8988T (cell line): ENCODE measurements around the gene KDM1B.
A peak's percentile ranks its signal among the peaks of the same experiment; 100 is the strongest.

ENCODE experiments used
- DNase-seq: peaks from one replicate; pipeline ENCODE4 v3.0.0; 2011

Gene KDM1B

GRCh38 chr6:18264219-18264922, 109.1 kb downstream of the KDM1B start, which contains the start of gene DEK:
Gene DEK, minus strand, starts transcription at chr6:18264530. Its CDS starts 543 bp downstream, at chr6:18263987.
- peak; percentile 85 for DNase-seq

DNA sequence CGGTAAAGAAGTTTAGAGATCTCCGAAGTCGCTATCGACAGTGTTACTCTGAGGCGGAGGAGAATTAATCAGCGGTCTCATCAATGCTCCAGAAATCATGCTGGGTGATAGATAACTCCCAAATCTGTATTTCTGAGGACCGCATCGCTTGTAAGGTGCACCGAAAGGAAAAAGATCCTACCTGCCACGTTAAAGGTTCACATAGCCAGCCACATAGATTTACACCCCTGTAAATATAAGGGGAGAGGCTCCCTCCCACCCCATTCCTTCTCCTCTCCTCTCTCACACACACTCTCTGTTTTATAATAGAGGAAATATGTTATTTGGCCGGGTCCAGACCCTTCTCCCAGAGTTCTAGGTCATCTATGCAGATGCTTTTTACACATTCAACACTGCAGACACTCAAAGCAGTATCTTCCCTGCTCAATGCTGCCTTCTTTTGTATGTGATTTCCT, 109.7 kb downstream of the KDM1B start:
- DNase-seq: no peak

GRCh38 chr6:18265787-18266522, 110.7 kb downstream of the KDM1B start:
- DNase-seq: no peak

DNA sequence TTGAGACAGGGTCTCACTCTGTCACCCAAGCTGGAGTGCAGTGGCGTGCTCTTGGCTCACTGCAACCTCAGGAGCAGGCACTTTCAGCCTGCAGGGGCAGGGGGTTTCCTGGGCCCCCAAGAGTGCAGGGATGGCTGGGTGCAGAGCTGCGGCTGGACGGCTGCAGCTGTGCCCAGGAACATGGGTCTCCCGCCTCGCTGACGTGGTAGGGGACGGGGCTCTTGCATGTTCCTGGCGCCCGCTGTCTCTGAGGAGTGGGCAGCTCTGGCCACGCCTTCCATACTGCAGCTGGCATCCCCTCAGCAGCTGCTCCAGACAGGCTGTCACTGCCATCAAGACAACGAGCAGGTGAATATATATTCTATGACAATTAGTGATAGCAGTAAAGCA, 111.3 kb downstream of the KDM1B start:
- DNase-seq: no peak

GRCh38 chr6:18268066-18268465, 112.8 kb downstream of the KDM1B start:
- DNase-seq: no peak

DNA sequence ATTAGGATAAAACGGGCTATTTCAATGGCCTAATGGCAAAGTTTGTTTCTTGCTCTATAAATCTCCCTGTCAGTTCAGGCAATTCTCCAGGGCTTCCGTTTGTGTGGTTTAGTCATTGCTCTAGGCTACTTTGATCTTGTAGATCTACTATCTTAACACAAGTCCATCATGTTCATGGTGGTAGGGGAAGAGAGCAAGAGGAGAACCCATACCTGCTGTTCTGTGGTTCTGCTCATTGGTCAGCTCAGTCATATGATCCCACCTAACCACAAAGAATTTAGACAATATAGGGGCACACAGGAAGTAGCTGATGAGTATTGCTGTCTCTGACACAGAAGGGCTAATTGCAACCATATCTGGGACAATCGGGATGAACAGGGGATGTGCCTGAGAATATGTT, 114.0 kb downstream of the KDM1B start:
- no peak for DNase-seq

- DNase-seq: no peak
Measured at GRCh38 chr6:18269717-18270116, 114.5 kb downstream of the KDM1B start.

- DNase-seq: no peak
Measured at GRCh38 chr6:18270216-18270615, 115.0 kb downstream of the KDM1B start.
